OCI-LY7 (cell line): ENCODE results near the gene MRPL18. TPM values are rescaled to one million over a fixed set of nuclear protein-coding genes. Genes with fewer than 3 reads are reported as not detected.
A peak's percentile ranks its signal among the peaks of the same experiment; 100 is the strongest.

Source experiments
- BruUV-seq: library from RNA; stranded (reverse); fragments of 400-500 nt; replicated peaks from 2 replicates; lab custom pipeline; 2021; lab: Mats Ljungman, UMichigan
- CTCF ChIA-PET: fragments of 300-600 bp; sonication (Branson Sonifier 250); formaldehyde crosslinking; loops from one replicate; lab custom pipeline; 2022; ENCODE audit warnings: antibody characterized with exemption; ENCODE audit not compliant: unreplicated experiment; lab: Charles Lee
- POLR2A ChIA-PET: fragments of 300-600 bp; sonication (Branson Sonifier 250); formaldehyde crosslinking; loops from one replicate; lab custom pipeline; 2022; ENCODE audit warnings: antibody characterized with exemption; lab: Charles Lee
- DNase-seq: peaks from one replicate; pipeline ENCODE4 v3.0.0-alpha.2; 2015; ENCODE audit warnings: low spot score
- H2AFZ ChIP-seq: fragments of 200-600 bp; sonication (generic), shearing (Covaris generic); 2 replicates; pipeline ENCODE4 v1.6.1; 2014; ENCODE audit warnings: mild to moderate bottlenecking, antibody characterized with exemption, low read length, moderate library complexity
- H3K27ac ChIP-seq: fragments of 200-600 bp; sonication (generic); 2 replicates; pipeline ENCODE4 v1.5.1; 2014; ENCODE audit warnings: mixed run types, low read depth, mild to moderate bottlenecking, moderate library complexity, low read length, inconsistent platforms; ENCODE audit not compliant: poor library complexity, severe bottlenecking
- H3K36me3 ChIP-seq: fragments of 200-600 bp; sonication (generic); 2 replicates; pipeline ENCODE4 v1.6.1; 2014; ENCODE audit warnings: mild to moderate bottlenecking, antibody characterized with exemption, low read length, moderate library complexity, mixed read lengths; ENCODE audit not compliant: insufficient read depth
- H3K4me1 ChIP-seq: fragments of 200-600 bp; sonication (generic); 2 replicates; pipeline ENCODE4 v1.5.1; 2014; ENCODE audit warnings: mild to moderate bottlenecking, low read length; ENCODE audit not compliant: insufficient read depth, poor library complexity, severe bottlenecking
- H3K4me2 ChIP-seq: fragments of 200-600 bp; sonication (generic); 2 replicates; pipeline ENCODE4 v1.6.1; 2014; ENCODE audit warnings: mild to moderate bottlenecking, low read length
- H3K4me3 ChIP-seq: fragments of 200-600 bp; sonication (generic); 2 replicates; pipeline ENCODE4 v1.5.1; 2014; ENCODE audit warnings: mild to moderate bottlenecking, low read depth, low read length; ENCODE audit not compliant: poor library complexity, severe bottlenecking
- H3K79me2 ChIP-seq: fragments of 200-600 bp; sonication (generic); 2 replicates; pipeline ENCODE4 v1.6.1; 2016; ENCODE audit warnings: low read depth, mild to moderate bottlenecking, low read length, moderate library complexity, mixed read lengths; ENCODE audit not compliant: insufficient read depth
- H3K9me2 ChIP-seq: fragments of 200-600 bp; sonication (generic); 2 replicates; pipeline ENCODE4 v1.6.1; 2016; ENCODE audit warnings: mild to moderate bottlenecking, low read length, mixed read lengths; ENCODE audit not compliant: insufficient read depth
- H3K9me3 ChIP-seq: fragments of 200-600 bp; sonication (generic); 2 replicates; pipeline ENCODE4 v1.6.1; 2014; ENCODE audit warnings: mild to moderate bottlenecking, mixed run types, low read length, mixed read lengths
- H4K20me1 ChIP-seq: fragments of 200-600 bp; sonication (generic); 2 replicates; pipeline ENCODE4 v1.6.1; 2014; ENCODE audit warnings: mild to moderate bottlenecking, antibody characterized with exemption, low read length, moderate library complexity, mixed read lengths; ENCODE audit not compliant: insufficient read depth
- CTCF ChIP-seq: fragments of 200-600 bp; sonication (generic); conservative IDR thresholded peaks from 2 replicates; pipeline ENCODE4 v1.5.1; 2014; ENCODE audit warnings: mild to moderate bottlenecking, antibody characterized with exemption, low read length, moderate library complexity, mixed read lengths
- EZH2phosphoT487 ChIP-seq: fragments of 200-600 bp; sonication (generic); IDR thresholded peaks from 2 replicates; pipeline ENCODE4 v1.6.1; 2018; ENCODE audit warnings: low read depth, borderline replicate concordance, mild to moderate bottlenecking, mixed run types, antibody characterized with exemption, low read length, moderate library complexity, mixed read lengths
- intact Hi-C: fragments of 100-400 bp; cut with micrococcal nuclease; formaldehyde crosslinking; loops from one replicate; pipeline ENCODE4 v1.10.0; 2022; ENCODE audit not compliant: unreplicated experiment
- total RNA-seq, 2 experiments: library from RNA; depleted of rRNA in 1 of 2; stranded (reverse); fragments of >200 nt in 1 of 2; shearing (Covaris generic) in 1 of 2; gene quantifications; 2 replicates each; pipeline ENCODE4 v1.2.3, GENCODE V29; 2014 to 2022

The MRPL18 gene
- total RNA-seq, 2 experiments from 2014 or later = 117 to 128 TPM

GRCh38 chr6:159838020-159838744 is 47.9 kb downstream of the MRPL18 start:
- Histone ChIP-seq H2AFZ (no peak overlapping the region), H3K36me3 (no peaks in the 10 kb centered on the region), H3K4me2 (no peak overlapping the region), H3K4me1 (peaks cover 20% of the 10 kb centered on the region), H3K27ac (no peak overlapping the region), H3K4me3 (no peak overlapping the region), H3K9me3 (no peaks in the 10 kb centered on the region), H3K79me2 (no peaks in the 10 kb centered on the region), H3K9me2 (no peaks in the 10 kb centered on the region), H4K20me1 (no peaks in the 10 kb centered on the region)
- intact Hi-C loops = no loop called here
- no TSS peak for BruUV-seq
- no peak for DNase-seq
- ChIA-PET CTCF (no interaction called here), POLR2A (no interaction called here)
- no peak for TF ChIP-seq CTCF
- TF ChIP-seq EZH2phosphoT487 = no peak

GRCh38 chr6:159842035-159842434 is 51.8 kb downstream of the MRPL18 start:
- Histone ChIP-seq H3K4me1 (no peaks in the 10 kb centered on the region), H3K9me3 (no peaks in the 10 kb centered on the region), H4K20me1 (no peaks in the 10 kb centered on the region), H3K27ac (no peak overlapping the region), H3K36me3 (no peaks in the 10 kb centered on the region), H3K4me2 (no peak overlapping the region), H2AFZ (no peak overlapping the region), H3K79me2 (no peaks in the 10 kb centered on the region), H3K9me2 (no peaks in the 10 kb centered on the region), H3K4me3 (no peak overlapping the region)
- ChIA-PET CTCF (no interaction called here), POLR2A (no interaction called here)
- no peak for DNase-seq
- no TSS peak for BruUV-seq
- TF ChIP-seq CTCF (0 out of 2 replicates have a peak, but pooled peaks have one; percentile 27), EZH2phosphoT487 (no peak)
- intact Hi-C loops = no loop called here
